SK-N-SH (cell line): Measurements from ENCODE around the gene SLC35F6. TPM values are rescaled to one million over a fixed set of nuclear protein-coding genes. Genes with fewer than 3 reads are reported as not detected.
A peak's percentile ranks its signal among the peaks of the same experiment; 100 is the strongest.

Experiments
- CTCF ChIA-PET: fragments of 300-600, 350-600 bp; formaldehyde crosslinking; extraction: SDS; loops from one replicate; lab custom pipeline; 2021; lab: Yijun Ruan, JAX
- POLR2A ChIA-PET: fragments of 350-600 bp; sonication (Branson Sonifier 250); formaldehyde crosslinking; extraction: SDS; loops from one replicate; lab custom pipeline; 2020; ENCODE audit warnings: antibody characterized with exemption, inconsistent platforms; lab: Yijun Ruan, JAX
- DNase-seq: peaks from one replicate; pipeline ENCODE4 v3.0.0; 2012
- H2AFZ ChIP-seq: fragments of 200-600 bp; sonication (generic); 2 replicates; pipeline ENCODE4 v1.8.1; 2016; ENCODE audit warnings: antibody characterized with exemption, mild to moderate bottlenecking, low read depth
- H3F3A ChIP-seq: fragments of 200-600 bp; sonication (generic); replicated peaks from 2 replicates; pipeline ENCODE3; 2016; ENCODE audit warnings: antibody characterized with exemption, mild to moderate bottlenecking; ENCODE audit not compliant: insufficient read depth
- H3K27ac ChIP-seq, 2 experiments: fragments of 200-500 bp in 1 of 2; fragments of 200-600 bp in 1 of 2; sonication (Bioruptor generic) in 1 of 2; sonication (generic), shearing (Covaris generic) in 1 of 2; 2 replicates each; pipeline versions ENCODE4 v1.5.1 to v1.6.1; 2014 to 2016; ENCODE audit warnings: low read depth in 2 of 2, inconsistent platforms in 1 of 2, low read length in 1 of 2, mild to moderate bottlenecking in 1 of 2, mixed read lengths in 1 of 2
- H3K27me3 ChIP-seq: fragments of 200-600 bp; sonication (generic), shearing (Covaris generic); 2 replicates; pipeline ENCODE4 v1.6.1; 2016; ENCODE audit warnings: mixed run types; ENCODE audit not compliant: insufficient read depth
- H3K36me3 ChIP-seq, 2 experiments: fragments of 200-500 bp in 1 of 2; fragments of 200-600 bp in 1 of 2; sonication (Bioruptor generic) in 1 of 2; sonication (generic) in 1 of 2; replicated peaks in 1 of 2; 2 replicates each; pipeline versions ENCODE3 to v1.5.1; 2014 to 2016; ENCODE audit warnings: low read length in 1 of 2, mild to moderate bottlenecking in 1 of 2; ENCODE audit not compliant: insufficient read depth in 2 of 2, control insufficient read depth in 1 of 2
- H3K4me1 ChIP-seq, 2 experiments: fragments of 200-500 bp in 1 of 2; fragments of 200-600 bp in 1 of 2; sonication (Bioruptor generic) in 1 of 2; sonication (generic), shearing (Covaris generic) in 1 of 2; 2 replicates each; pipeline versions ENCODE4 v1.5.1 to v1.6.1; 2014 to 2016; ENCODE audit warnings: low read depth in 1 of 2, low read length in 1 of 2, mixed run types in 1 of 2; ENCODE audit not compliant: insufficient read depth in 2 of 2, control insufficient read depth in 1 of 2
- H3K4me2 ChIP-seq: fragments of 200-600 bp; sonication (generic), shearing (Covaris generic); 2 replicates; pipeline ENCODE4 v1.6.1; 2017; ENCODE audit warnings: mixed run types
- H3K4me3 ChIP-seq, 2 experiments: fragments of 200-500 bp in 1 of 2; fragments of 200-600 bp in 1 of 2; sonication (Bioruptor generic) in 1 of 2; sonication (generic), shearing (Covaris generic) in 1 of 2; 2 replicates each; pipeline versions ENCODE4 v1.5.1 to v1.8.1; 2014 to 2016; ENCODE audit warnings: low read depth in 2 of 2, inconsistent platforms in 1 of 2, low read length in 1 of 2, mild to moderate bottlenecking in 1 of 2, mixed read lengths in 1 of 2, moderate library complexity in 1 of 2
- H3K79me2 ChIP-seq: fragments of 200-600 bp; sonication (generic); 2 replicates; pipeline ENCODE4 v1.8.1; 2017; ENCODE audit warnings: mild to moderate bottlenecking; ENCODE audit not compliant: insufficient read depth
- H3K9ac ChIP-seq: fragments of 200-600 bp; sonication (generic); 2 replicates; pipeline ENCODE4 v1.6.1; 2017; ENCODE audit warnings: mixed run types
- H3K9me2 ChIP-seq: fragments of 200-600 bp; sonication (generic); 2 replicates; pipeline ENCODE4 v1.6.1; 2017; ENCODE audit warnings: mixed run types
- H3K9me3 ChIP-seq: fragments of 200-600 bp; sonication (generic); 2 replicates; pipeline ENCODE4 v1.6.1; 2017; ENCODE audit warnings: mixed run types, mild to moderate bottlenecking, moderate library complexity
- H4K20me1 ChIP-seq: fragments of 200-600 bp; sonication (generic); 2 replicates; pipeline ENCODE4 v1.6.1; 2017; ENCODE audit warnings: mild to moderate bottlenecking, mixed run types; ENCODE audit not compliant: insufficient read depth
- CHD2 ChIP-seq: fragments of 150-350 bp; IDR thresholded peaks from 2 replicates; pipeline ENCODE4 v1.6.1; 2018; ENCODE audit warnings: low read length; ENCODE audit not compliant: partially characterized antibody
- EP300 ChIP-seq, 2 experiments: IDR thresholded peaks; 2 replicates each; pipeline versions ENCODE4 v1.4.0 to v1.6.1; 2012; ENCODE audit warnings: borderline replicate concordance in 1 of 2, low read depth in 1 of 2, low read length in 1 of 2
- EZH2phosphoT487 ChIP-seq: fragments of 200-600 bp; sonication (generic); IDR thresholded peaks from 2 replicates; pipeline ENCODE4 v1.6.1; 2017; ENCODE audit warnings: low read depth, mixed run types, mild to moderate bottlenecking, antibody characterized with exemption, moderate library complexity, borderline replicate concordance
- FOXJ3 ChIP-seq: sonication (generic); formaldehyde crosslinking; IDR thresholded peaks from 2 replicates; pipeline ENCODE4 v1.5.1; 2020; ENCODE audit warnings: mild to moderate bottlenecking, missing genetic modification reagents
- GABPA ChIP-seq: IDR thresholded peaks from 2 replicates; pipeline ENCODE4 v1.4.0; 2012; ENCODE audit warnings: low read depth, mild to moderate bottlenecking
- GATA2 ChIP-seq: sonication (generic); formaldehyde crosslinking; IDR thresholded peaks from 2 replicates; pipeline ENCODE4 v1.5.0; 2020; ENCODE audit warnings: mild to moderate bottlenecking, missing genetic modification reagents
- MXI1 ChIP-seq: IDR thresholded peaks from 2 replicates; pipeline ENCODE4 v1.6.1; 2012; ENCODE audit warnings: mild to moderate bottlenecking, low read depth, low read length, improper control_type of control experiment
- POLR2AphosphoS5 ChIP-seq: IDR thresholded peaks from 2 replicates; pipeline ENCODE4 v1.6.1; 2012; ENCODE audit warnings: low read depth, low read length
- RCOR1 ChIP-seq: fragments of 150-350 bp; IDR thresholded peaks from 2 replicates; pipeline ENCODE4 v1.6.1; 2017; ENCODE audit warnings: antibody characterized with exemption, low read length
- REST ChIP-seq: IDR thresholded peaks from 2 replicates; pipeline ENCODE4 v1.6.1; 2012; ENCODE audit warnings: mild to moderate bottlenecking, low read depth, low read length, moderate library complexity
- YY1 ChIP-seq: IDR thresholded peaks from 2 replicates; pipeline ENCODE4 v1.4.0; 2012; ENCODE audit warnings: low read depth, mild to moderate bottlenecking
- WGBS: methylation state at CpG from one replicate; pipeline ENCODE4 v1.1.6; 2017; ENCODE audit warnings: low lambda C conversion rate; 5-methylcytosine and 5-hydroxymethylcytosine counted together
- polyA plus RNA-seq, 3 experiments: library from polyadenylated mRNA; depleted of rRNA; stranded (reverse); fragments of >200 nt; gene quantifications; 2 replicates each; pipeline ENCODE4 v1.2.3, GENCODE V29; 2012
- TF ChIP-seq, protein P1 (sequence below): IDR thresholded peaks from 2 replicates; pipeline ENCODE4 v1.4.0; 2012; ENCODE audit warnings: low read depth, borderline replicate concordance

SLC35F6 gene
- polyA plus RNA-seq, 1 of the 3 experiments (the other 2 are of a cell fraction), result 16.0 TPM

GRCh38 chr2:26716769-26717168 is 47.3 kb upstream of the SLC35F6 start:
- no peaks in the 10 kb centered on the region for H4K20me1 ChIP-seq
- no peak overlapping the region for H3K9ac ChIP-seq
- no peak overlapping the region for H3K4me3 ChIP-seq
- no peaks in the 10 kb centered on the region for H3K36me3 ChIP-seq
- ChIA-PET POLR2A (interaction anchor here (0.8 kb wide), 1 partner anchor 32 kb away, joined by 5 read pairs; no protein-coding TSS in a partner anchor), CTCF (interaction anchor here (1.5 to 5.4 kb wide), 3 partner anchors 22 to 139 kb away, joined by 6 to 46 read pairs (median 7); no protein-coding TSS in a partner anchor)
- no peak overlapping the region for H2AFZ ChIP-seq
- no peak overlapping the region; a peak in 1 of 4 replicates for H3K27ac ChIP-seq
- H3F3A ChIP-seq, result no peaks in the 10 kb centered on the region
- WGBS, result 85% methylated on average over 2 of the region's 2 CpGs
- peaks cover 11 to 63% of the 10 kb centered on the region in 2 experiments; a peak in 3 of 4 replicates for H3K4me1 ChIP-seq
- no peaks in the 10 kb centered on the region for H3K9me2 ChIP-seq
- no peaks in the 10 kb centered on the region for H3K79me2 ChIP-seq
- no peaks in the 10 kb centered on the region for H3K27me3 ChIP-seq
- no peak for DNase-seq
- no peaks in the 10 kb centered on the region for H3K9me3 ChIP-seq
- TF ChIP-seq REST, result no peak
- no peak for TF ChIP-seq POLR2AphosphoS5
- H3K4me2 ChIP-seq, result no peak overlapping the region

- ChIA-PET CTCF (interaction anchor here (1.0 to 5.4 kb wide), 5 partner anchors 23 to 548 kb away, joined by 3 to 46 read pairs (median 7); no protein-coding TSS in a partner anchor), POLR2A (interaction anchor here (0.8 to 1.3 kb wide), 3 partner anchors 13 to 33 kb away, joined by 3 to 5 read pairs (median 3); no protein-coding TSS in a partner anchor)
- no peak overlapping the region for H3K9ac ChIP-seq
- no peaks in the 10 kb centered on the region for H3K9me2 ChIP-seq
- no peak overlapping the region for H3K4me3 ChIP-seq
- no peaks in the 10 kb centered on the region for H3K9me3 ChIP-seq
- TF ChIP-seq CHD2 (peak; percentile 68), MXI1 (peak; percentile 52; the same call in 1 of the 2 replicates), FOXJ3 (CRISPR knock-in tag) (peak; percentile 62), RCOR1 (peak; percentile 99), YY1 (no peak), GABPA (no peak), GATA2 (CRISPR knock-in tag) (peak; percentile 73), EP300 (IDR thresholded peaks at IDR 0.05; ENCODE audit: borderline replicate concordance in 1 of 2, low read depth in 1 of 2, low read length in 1 of 2) (peak in 1 of 2 experiments; percentile 80; a peak in 2 of 4 replicates), EZH2phosphoT487 (no peak)
- TF ChIP-seq, protein P1, sequence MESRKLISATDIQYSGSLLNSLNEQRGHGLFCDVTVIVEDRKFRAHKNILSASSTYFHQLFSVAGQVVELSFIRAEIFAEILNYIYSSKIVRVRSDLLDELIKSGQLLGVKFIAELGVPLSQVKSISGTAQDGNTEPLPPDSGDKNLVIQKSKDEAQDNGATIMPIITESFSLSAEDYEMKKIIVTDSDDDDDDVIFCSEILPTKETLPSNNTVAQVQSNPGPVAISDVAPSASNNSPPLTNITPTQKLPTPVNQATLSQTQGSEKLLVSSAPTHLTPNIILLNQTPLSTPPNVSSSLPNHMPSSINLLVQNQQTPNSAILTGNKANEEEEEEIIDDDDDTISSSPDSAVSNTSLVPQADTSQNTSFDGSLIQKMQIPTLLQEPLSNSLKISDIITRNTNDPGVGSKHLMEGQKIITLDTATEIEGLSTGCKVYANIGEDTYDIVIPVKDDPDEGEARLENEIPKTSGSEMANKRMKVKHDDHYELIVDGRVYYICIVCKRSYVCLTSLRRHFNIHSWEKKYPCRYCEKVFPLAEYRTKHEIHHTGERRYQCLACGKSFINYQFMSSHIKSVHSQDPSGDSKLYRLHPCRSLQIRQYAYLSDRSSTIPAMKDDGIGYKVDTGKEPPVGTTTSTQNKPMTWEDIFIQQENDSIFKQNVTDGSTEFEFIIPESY, result no peak
- H3K27me3 ChIP-seq, result no peaks in the 10 kb centered on the region
- no peaks in the 10 kb centered on the region for H3F3A ChIP-seq
- H3K27ac ChIP-seq, result no peak overlapping the region; a peak in 1 of 4 replicates
- peak; percentile 78 for DNase-seq
- H2AFZ ChIP-seq, result no peak overlapping the region
- H4K20me1 ChIP-seq, result no peaks in the 10 kb centered on the region
- peaks cover 11 to 60% of the 10 kb centered on the region in 2 experiments; a peak in 3 of 4 replicates for H3K4me1 ChIP-seq
- H3K36me3 ChIP-seq, result no peaks in the 10 kb centered on the region
- 84% methylated on average over 5 of the region's 5 CpGs for WGBS
- no peak overlapping the region for H3K4me2 ChIP-seq
- H3K79me2 ChIP-seq, result no peaks in the 10 kb centered on the region
Observed at GRCh38 chr2:26717362-26717761, 46.7 kb upstream of the SLC35F6 start.
